ENCODE measurements around the gene DOC2B.
"Not testable (repeated sequence)": the region's sequence is repeated elsewhere in the genome, so short reads cannot be mapped to it uniquely, and the experiment has no call there.

DOC2B gene

GRCh38 chr17:207775-208174 is 26.3 kb upstream of the DOC2B start:
- H3K27me3 ChIP-seq (ENCODE audit: low read depth, low read length): no peaks in the 10 kb centered on the region
- H3K9me3 ChIP-seq (ENCODE audit: control insufficient read depth in 1 of 2, low read length in 2 of 2): peaks cover 0 to 3% of the 10 kb centered on the region in 2 donors
- no peak overlapping the region for H3K4me3 ChIP-seq (ENCODE audit: low read depth in 1 of 2, low read length in 2 of 2)
- H3K36me3 ChIP-seq (ENCODE audit: control insufficient read depth in 1 of 2, insufficient read depth in 2 of 2, low read length in 2 of 2): no peaks in the 10 kb centered on the region
- no peak overlapping the region for H3K27ac ChIP-seq (ENCODE audit: low read length)
- no peaks in the 10 kb centered on the region for H3K4me1 ChIP-seq (ENCODE audit: control insufficient read depth in 1 of 2, insufficient read depth in 2 of 2, low read length in 2 of 2)

DNA sequence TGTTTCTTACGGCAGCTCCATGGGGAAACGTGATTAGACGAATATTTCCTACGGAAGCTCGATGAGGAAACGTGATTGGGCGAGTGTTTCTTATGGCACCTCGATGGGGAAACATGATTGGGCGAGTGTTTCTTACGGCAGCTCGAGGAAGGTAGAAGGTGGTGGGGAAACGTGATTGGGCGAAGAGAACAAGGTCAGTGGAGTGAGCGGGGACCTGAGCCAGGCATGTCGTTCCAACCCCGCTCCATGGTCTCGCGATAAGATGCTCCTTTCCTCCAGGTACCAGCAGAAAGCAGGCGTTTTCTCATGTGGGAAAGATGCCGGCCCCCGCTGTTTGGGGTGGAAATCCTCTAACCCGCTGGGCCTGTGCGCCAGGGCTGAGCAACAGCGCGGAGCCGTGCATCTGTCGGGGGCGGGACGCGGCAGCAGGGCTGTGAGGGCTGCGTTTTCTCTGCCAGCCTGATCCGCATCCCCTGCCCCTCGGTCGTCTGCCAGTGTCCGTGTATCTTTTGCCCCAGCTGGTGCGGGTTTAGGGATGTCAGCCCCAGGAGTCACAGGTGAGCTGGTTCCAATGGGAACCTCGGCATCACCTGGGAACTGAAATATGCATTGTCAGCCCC is 25.6 kb upstream of the DOC2B start:
- no peaks in the 10 kb centered on the region for H3K4me1 ChIP-seq (ENCODE audit: control insufficient read depth in 1 of 2, insufficient read depth in 2 of 2, low read length in 2 of 2)
- no peak overlapping the region for H3K27ac ChIP-seq (ENCODE audit: low read length)
- no peak overlapping the region for H3K4me3 ChIP-seq (ENCODE audit: low read depth in 1 of 2, low read length in 2 of 2)
- H3K9me3 ChIP-seq (ENCODE audit: control insufficient read depth in 1 of 2, low read length in 2 of 2): peaks cover 0 to 3% of the 10 kb centered on the region in 2 donors
- no peaks in the 10 kb centered on the region for H3K27me3 ChIP-seq (ENCODE audit: low read depth, low read length)
- no peaks in the 10 kb centered on the region for H3K36me3 ChIP-seq (ENCODE audit: control insufficient read depth in 1 of 2, insufficient read depth in 2 of 2, low read length in 2 of 2)

DNA sequence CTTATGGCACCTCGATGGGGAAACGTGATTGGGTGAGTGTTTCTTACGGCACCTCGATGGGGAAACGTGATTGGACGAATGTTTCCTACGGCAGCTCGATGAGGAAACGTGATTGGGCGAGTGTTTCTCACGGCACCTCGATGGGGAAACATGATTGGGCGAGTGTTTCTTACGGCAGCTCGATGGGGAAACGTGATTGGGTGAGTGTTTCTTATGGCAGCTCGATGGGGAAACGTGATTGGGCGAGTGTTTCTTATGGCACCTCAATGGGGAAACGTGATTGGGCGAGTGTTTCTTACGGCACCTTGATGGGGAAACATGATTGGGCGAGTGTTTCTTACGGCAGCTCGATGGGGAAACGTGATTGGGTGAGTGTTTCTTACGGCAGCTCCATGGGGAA is 25.0 kb upstream of the DOC2B start:
- not testable (repeated sequence) for H3K9me3 ChIP-seq (ENCODE audit: control insufficient read depth in 1 of 2, low read length in 2 of 2); H3K27ac ChIP-seq (ENCODE audit: low read length); H3K27me3 ChIP-seq (ENCODE audit: low read depth, low read length)

DNA sequence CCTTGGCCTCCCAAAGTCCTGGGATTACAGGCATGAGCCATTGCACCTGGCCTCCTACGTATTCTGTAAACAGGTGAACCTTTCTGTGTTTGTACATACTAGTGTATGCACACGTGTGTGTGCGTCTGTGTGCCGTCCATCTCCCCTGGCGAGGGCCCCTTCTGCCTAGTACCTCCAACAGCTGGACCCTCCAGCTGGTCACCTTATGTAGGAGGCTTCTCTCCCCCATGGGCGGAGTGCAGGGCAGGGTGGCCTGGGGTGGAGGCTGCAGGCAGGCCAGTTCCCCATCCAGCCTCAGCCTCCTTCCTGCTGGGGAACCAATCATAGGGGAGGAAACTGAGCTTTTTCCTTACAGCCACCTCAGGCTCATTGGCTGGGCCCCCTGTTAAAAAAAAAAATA is 24.4 kb upstream of the DOC2B start:
- Histone ChIP-seq H3K9me3 (ENCODE audit: control insufficient read depth in 1 of 2, low read length in 2 of 2) (peaks cover 0 to 3% of the 10 kb centered on the region in 2 donors), H3K4me3 (ENCODE audit: low read depth in 1 of 2, low read length in 2 of 2) (no peak overlapping the region), H3K36me3 (ENCODE audit: control insufficient read depth in 1 of 2, insufficient read depth in 2 of 2, low read length in 2 of 2) (no peaks in the 10 kb centered on the region), H3K27ac (ENCODE audit: low read length) (no peak overlapping the region), H3K27me3 (ENCODE audit: low read depth, low read length) (no peaks in the 10 kb centered on the region), H3K4me1 (ENCODE audit: control insufficient read depth in 1 of 2, insufficient read depth in 2 of 2, low read length in 2 of 2) (peaks cover 0 to 2% of the 10 kb centered on the region in 2 donors)

More for the DNA sequence above, 25.0 kb upstream of the DOC2B start:
- H3K36me3 ChIP-seq (ENCODE audit: control insufficient read depth in 1 of 2, insufficient read depth in 2 of 2, low read length in 2 of 2); H3K4me1 ChIP-seq (ENCODE audit: control insufficient read depth in 1 of 2, insufficient read depth in 2 of 2, low read length in 2 of 2); H3K4me3 ChIP-seq (ENCODE audit: low read depth in 1 of 2, low read length in 2 of 2): not testable (repeated sequence)

DNA sequence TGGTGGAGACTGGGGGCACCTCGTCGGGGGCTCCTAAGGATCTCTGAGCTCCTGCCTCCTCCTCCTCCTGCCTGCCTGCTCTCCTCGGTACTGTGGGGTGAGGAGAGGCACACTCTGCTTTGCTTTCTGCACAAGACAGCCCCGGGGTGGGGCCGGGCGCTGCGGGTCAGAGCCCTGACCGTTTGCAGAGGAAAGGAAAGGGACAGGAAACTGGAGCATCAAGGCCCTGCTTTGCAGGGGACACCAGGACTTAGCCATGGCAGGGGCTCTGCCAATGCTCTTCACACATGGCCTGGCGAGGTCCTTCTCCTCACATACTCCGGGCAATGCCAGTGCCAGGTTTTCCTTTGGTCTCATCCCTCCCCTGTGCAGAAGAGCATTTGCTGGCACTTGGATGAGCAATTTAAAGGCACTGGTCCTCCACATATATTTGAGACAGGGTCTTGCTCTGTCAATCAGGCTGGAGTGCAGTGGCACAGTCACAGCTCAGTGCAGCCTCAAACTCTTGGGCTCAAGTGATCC is 23.8 kb upstream of the DOC2B start:
- Histone ChIP-seq H3K9me3 (ENCODE audit: control insufficient read depth in 1 of 2, low read length in 2 of 2) (peaks cover 0 to 3% of the 10 kb centered on the region in 2 donors), H3K27ac (ENCODE audit: low read length) (no peak overlapping the region), H3K27me3 (ENCODE audit: low read depth, low read length) (no peaks in the 10 kb centered on the region), H3K4me1 (ENCODE audit: control insufficient read depth in 1 of 2, insufficient read depth in 2 of 2, low read length in 2 of 2) (peaks cover 0 to 7% of the 10 kb centered on the region in 2 donors), H3K36me3 (ENCODE audit: control insufficient read depth in 1 of 2, insufficient read depth in 2 of 2, low read length in 2 of 2) (no peaks in the 10 kb centered on the region), H3K4me3 (ENCODE audit: low read depth in 1 of 2, low read length in 2 of 2) (no peak overlapping the region)

DNA sequence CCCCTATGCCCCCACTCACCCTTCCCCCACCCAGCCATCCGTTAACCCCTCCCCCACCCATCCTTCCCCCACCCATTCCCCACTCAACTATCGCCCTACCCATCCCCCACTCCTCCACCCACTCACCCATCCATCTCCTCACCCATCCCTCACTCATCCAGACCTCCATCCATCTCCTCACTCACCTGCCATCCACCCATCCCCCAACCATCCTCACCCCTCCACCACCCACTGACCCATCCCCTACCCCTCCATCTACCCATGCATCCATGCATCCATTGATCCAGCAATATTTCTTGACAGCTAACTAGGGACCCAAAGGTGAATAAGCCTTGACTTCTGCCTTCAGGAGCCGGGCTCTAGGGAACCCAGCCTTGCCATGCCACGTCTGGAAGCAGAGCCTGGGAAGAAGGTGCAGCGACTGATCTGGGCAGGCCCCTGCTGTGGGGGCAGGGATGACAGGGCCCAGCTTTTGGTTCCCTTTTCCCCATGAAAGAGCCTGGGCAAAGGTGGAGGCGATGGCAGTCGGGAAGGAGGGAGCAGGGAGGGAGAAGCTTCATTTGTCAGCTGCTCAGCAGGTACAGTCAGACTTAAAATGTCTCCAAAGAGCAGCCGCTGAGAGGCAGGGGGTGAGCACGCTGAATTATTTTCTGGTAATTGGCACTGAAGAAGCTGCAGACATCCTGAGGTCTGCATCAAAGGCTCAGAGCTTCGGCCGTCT is 23.1 kb upstream of the DOC2B start:
- peaks cover 0 to 3% of the 10 kb centered on the region in 2 donors for H3K9me3 ChIP-seq (ENCODE audit: control insufficient read depth in 1 of 2, low read length in 2 of 2)
- no peaks in the 10 kb centered on the region for H3K27me3 ChIP-seq (ENCODE audit: low read depth, low read length)
- no peak overlapping the region for H3K27ac ChIP-seq (ENCODE audit: low read length)
- H3K4me3 ChIP-seq (ENCODE audit: low read depth in 1 of 2, low read length in 2 of 2): no peak overlapping the region
- no peaks in the 10 kb centered on the region for H3K36me3 ChIP-seq (ENCODE audit: control insufficient read depth in 1 of 2, insufficient read depth in 2 of 2, low read length in 2 of 2)
- peaks cover 4 to 7% of the 10 kb centered on the region in 2 donors for H3K4me1 ChIP-seq (ENCODE audit: control insufficient read depth in 1 of 2, insufficient read depth in 2 of 2, low read length in 2 of 2)

DNA sequence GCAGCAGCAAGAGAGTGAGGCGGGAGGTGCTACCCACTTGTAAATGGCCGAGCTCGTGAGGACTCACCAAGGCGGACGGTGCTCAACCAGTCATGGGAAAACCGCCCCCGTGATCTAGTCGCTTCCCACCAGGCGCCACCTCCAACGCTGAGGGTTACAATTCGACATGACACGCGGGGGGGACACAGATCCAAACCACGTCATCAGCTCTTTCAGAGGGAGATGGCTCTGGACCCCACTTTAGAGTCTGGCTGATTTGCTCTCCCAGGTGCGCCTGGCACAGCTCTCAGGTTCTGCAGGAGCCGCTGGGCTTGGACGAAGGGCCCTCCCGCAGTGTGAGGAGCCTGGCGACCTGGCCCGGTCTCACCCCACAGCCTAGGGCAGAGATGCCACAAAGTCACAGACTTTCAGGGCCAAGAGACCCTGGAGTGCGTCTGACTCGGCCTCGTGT is 21.1 kb upstream of the DOC2B start:
- H3K4me1 ChIP-seq (ENCODE audit: control insufficient read depth in 1 of 2, insufficient read depth in 2 of 2, low read length in 2 of 2): peaks cover 7 to 15% of the 10 kb centered on the region in 2 donors
- H3K27me3 ChIP-seq (ENCODE audit: low read depth, low read length): no peaks in the 10 kb centered on the region
- H3K27ac ChIP-seq (ENCODE audit: low read length): no peak overlapping the region
- H3K36me3 ChIP-seq (ENCODE audit: control insufficient read depth in 1 of 2, insufficient read depth in 2 of 2, low read length in 2 of 2): no peaks in the 10 kb centered on the region
- H3K4me3 ChIP-seq (ENCODE audit: low read depth in 1 of 2, low read length in 2 of 2): no peak overlapping the region
- peaks cover 0 to 3% of the 10 kb centered on the region in 2 donors for H3K9me3 ChIP-seq (ENCODE audit: control insufficient read depth in 1 of 2, low read length in 2 of 2)

- H3K9me3 ChIP-seq (ENCODE audit: control insufficient read depth in 1 of 2, low read length in 2 of 2); H3K27ac ChIP-seq (ENCODE audit: low read length); H3K4me3 ChIP-seq (ENCODE audit: low read depth in 1 of 2, low read length in 2 of 2); H3K27me3 ChIP-seq (ENCODE audit: low read depth, low read length); H3K36me3 ChIP-seq (ENCODE audit: control insufficient read depth in 1 of 2, insufficient read depth in 2 of 2, low read length in 2 of 2): not testable (repeated sequence)
- H3K4me1 ChIP-seq (ENCODE audit: control insufficient read depth in 1 of 2, insufficient read depth in 2 of 2, low read length in 2 of 2): peaks cover 7 to 15% of the 10 kb centered on the region in 2 donors
These were observed 20.3 kb upstream of the DOC2B start for GRCh38 chr17:201736-202135.

DNA sequence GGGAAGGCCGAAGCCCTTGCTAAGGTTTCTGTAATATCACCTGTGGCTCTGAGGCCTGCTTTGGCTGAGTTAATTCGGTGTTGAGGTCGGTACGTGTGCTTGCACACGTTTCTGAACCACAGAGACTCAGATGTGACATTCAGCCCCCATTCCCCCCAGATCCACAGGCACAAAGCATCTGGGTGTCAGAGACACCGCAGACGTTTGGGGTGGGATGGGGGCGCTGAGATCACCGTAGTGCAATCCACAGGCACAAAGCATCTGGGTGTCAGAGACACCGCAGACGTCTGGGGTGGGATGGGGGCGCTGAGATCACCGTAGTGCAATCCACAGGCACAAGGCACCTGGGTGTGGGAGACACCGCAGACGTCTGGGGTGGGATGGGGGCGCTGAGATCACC is 19.8 kb upstream of the DOC2B start:
- H3K27me3 ChIP-seq (ENCODE audit: low read depth, low read length): not testable (repeated sequence)

GRCh38 chr17:200586-200985 is 19.1 kb upstream of the DOC2B start:
- H3K4me3 ChIP-seq (ENCODE audit: low read depth in 1 of 2, low read length in 2 of 2): no peak overlapping the region

More for the DNA sequence above, 19.8 kb upstream of the DOC2B start:
- not testable (repeated sequence) for H3K27ac ChIP-seq (ENCODE audit: low read length); H3K36me3 ChIP-seq (ENCODE audit: control insufficient read depth in 1 of 2, insufficient read depth in 2 of 2, low read length in 2 of 2); H3K4me3 ChIP-seq (ENCODE audit: low read depth in 1 of 2, low read length in 2 of 2); H3K9me3 ChIP-seq (ENCODE audit: control insufficient read depth in 1 of 2, low read length in 2 of 2)
- H3K4me1 ChIP-seq (ENCODE audit: control insufficient read depth in 1 of 2, insufficient read depth in 2 of 2, low read length in 2 of 2): peaks cover 7 to 15% of the 10 kb centered on the region in 2 donors

GRCh38 chr17:199806-200545 is 18.5 kb upstream of the DOC2B start:
- no peaks in the 10 kb centered on the region for H3K9me3 ChIP-seq (ENCODE audit: control insufficient read depth in 1 of 2, low read length in 2 of 2)
- no peaks in the 10 kb centered on the region for H3K27me3 ChIP-seq (ENCODE audit: low read depth, low read length)
- H3K4me1 ChIP-seq (ENCODE audit: control insufficient read depth in 1 of 2, insufficient read depth in 2 of 2, low read length in 2 of 2): peaks cover 7 to 15% of the 10 kb centered on the region in 2 donors
- H3K36me3 ChIP-seq (ENCODE audit: control insufficient read depth in 1 of 2, insufficient read depth in 2 of 2, low read length in 2 of 2): no peaks in the 10 kb centered on the region
- H3K27ac ChIP-seq (ENCODE audit: low read length): peak overlapping the region; percentile 22
- H3K4me3 ChIP-seq (ENCODE audit: low read depth in 1 of 2, low read length in 2 of 2): no peak overlapping the region

More at GRCh38 chr17:200586-200985, 19.1 kb upstream of the DOC2B start:
- Histone ChIP-seq H3K27me3 (ENCODE audit: low read depth, low read length) (no peaks in the 10 kb centered on the region), H3K4me1 (ENCODE audit: control insufficient read depth in 1 of 2, insufficient read depth in 2 of 2, low read length in 2 of 2) (peaks cover 7 to 15% of the 10 kb centered on the region in 2 donors), H3K27ac (ENCODE audit: low read length) (no peak overlapping the region), H3K36me3 (ENCODE audit: control insufficient read depth in 1 of 2, insufficient read depth in 2 of 2, low read length in 2 of 2) (no peaks in the 10 kb centered on the region), H3K9me3 (ENCODE audit: control insufficient read depth in 1 of 2, low read length in 2 of 2) (no peaks in the 10 kb centered on the region)

All from muscle layer of duodenum (tissue), 2 donors.